ENCODE results near the gene RBM43.
"Not testable (repeated sequence)": the region's sequence is repeated elsewhere in the genome, so short reads cannot be mapped to it uniquely, and the experiment has no call there.

The RBM43 gene

GRCh38 chr2:151241224-151241623 lies 20.4 kb downstream of the RBM43 start:
- ChIA-PET POLR2A (no interaction called here), CTCF (interaction anchor here (0.6 kb wide), 1 partner anchor 296 kb away, joined by 3 read pairs; no protein-coding TSS in a partner anchor)
- TF ChIP-seq FOXK2 (IDR thresholded peaks at IDR 0.05), result no peak
- TF ChIP-seq ZNF384 (IDR thresholded peaks at IDR 0.05), result no peak
- no peak for TF ChIP-seq ARNT (IDR thresholded peaks at IDR 0.05)
- no peak for TF ChIP-seq FOXA1 (IDR thresholded peaks at IDR 0.05)
- DNase-seq (ENCODE audit: extremely low spot score), result no peak

GRCh38 chr2:151240433-151240832 lies 21.2 kb downstream of the RBM43 start:
- no peak for DNase-seq (ENCODE audit: extremely low spot score)
- TF ChIP-seq ARNT (IDR thresholded peaks at IDR 0.05) (no peak), ELF4 (IDR thresholded peaks at IDR 0.05) (no peak), FOXA1 (IDR thresholded peaks at IDR 0.05) (no peak), ZNF384 (IDR thresholded peaks at IDR 0.05) (no peak), LEF1 (IDR thresholded peaks at IDR 0.05; ENCODE audit: borderline replicate concordance) (no peak), SP1 (IDR thresholded peaks at IDR 0.05) (no peak), FOXM1 (IDR thresholded peaks at IDR 0.05; ENCODE audit: borderline replicate concordance) (no peak), FOXK2 (IDR thresholded peaks at IDR 0.05) (no peak), L3MBTL2 (conservative IDR thresholded peaks at IDR 0.05) (no peak), HDGF (IDR thresholded peaks at IDR 0.05; ENCODE audit: borderline replicate concordance) (no peak), CTBP1 (IDR thresholded peaks at IDR 0.05; ENCODE audit: borderline replicate concordance) (no peak), PKNOX1 (IDR thresholded peaks at IDR 0.05) (no peak), SUZ12 (IDR thresholded peaks at IDR 0.05) (no peak), NFRKB (IDR thresholded peaks at IDR 0.05) (no peak)
- CTCF ChIA-PET, result interaction anchor here (0.6 kb wide), 2 partner anchors 296 to 1642 kb away, joined by 3 to 4 read pairs; no protein-coding TSS in a partner anchor
- POLR2A ChIA-PET, result no interaction called here

- no peak for DNase-seq (ENCODE audit: extremely low spot score)
- ChIA-PET CTCF (interaction anchor here (0.6 to 1.2 kb wide), 5 partner anchors 9 to 792 kb away, joined by 3 read pairs; no protein-coding TSS in a partner anchor), POLR2A (no interaction called here)
- TF ChIP-seq BHLHE40 (IDR thresholded peaks at IDR 0.05; ENCODE audit: borderline replicate concordance), result no peak
- TF ChIP-seq FOXM1 (IDR thresholded peaks at IDR 0.05; ENCODE audit: borderline replicate concordance), result no peak
- no peak for TF ChIP-seq LEF1 (IDR thresholded peaks at IDR 0.05; ENCODE audit: borderline replicate concordance)
- no peak for TF ChIP-seq ELF4 (IDR thresholded peaks at IDR 0.05)
- no peak for TF ChIP-seq FOXA1 (IDR thresholded peaks at IDR 0.05)
- TF ChIP-seq ARNT (IDR thresholded peaks at IDR 0.05), result no peak
- TF ChIP-seq NFRKB (IDR thresholded peaks at IDR 0.05), result no peak
- no peak for TF ChIP-seq L3MBTL2 (conservative IDR thresholded peaks at IDR 0.05)
- no peak for TF ChIP-seq PKNOX1 (IDR thresholded peaks at IDR 0.05)
- TF ChIP-seq HDGF (IDR thresholded peaks at IDR 0.05; ENCODE audit: borderline replicate concordance), result no peak
Measured at GRCh38 chr2:151239624-151240023, 22.0 kb downstream of the RBM43 start.

GRCh38 chr2:151238527-151239487 lies 22.9 kb downstream of the RBM43 start:
- TF ChIP-seq FOXA1 (IDR thresholded peaks at IDR 0.05) (no peak), NFRKB (IDR thresholded peaks at IDR 0.05) (no peak), ZNF384 (IDR thresholded peaks at IDR 0.05) (no peak), SP1 (IDR thresholded peaks at IDR 0.05) (no peak), BHLHE40 (IDR thresholded peaks at IDR 0.05; ENCODE audit: borderline replicate concordance) (no peak), LEF1 (IDR thresholded peaks at IDR 0.05; ENCODE audit: borderline replicate concordance) (no peak), TARDBP (IDR thresholded peaks at IDR 0.05) (no peak), ELF4 (IDR thresholded peaks at IDR 0.05) (no peak), ARNT (IDR thresholded peaks at IDR 0.05) (no peak), L3MBTL2 (conservative IDR thresholded peaks at IDR 0.05) (no peak), HDGF (IDR thresholded peaks at IDR 0.05; ENCODE audit: borderline replicate concordance) (no peak), FOXM1 (IDR thresholded peaks at IDR 0.05; ENCODE audit: borderline replicate concordance) (no peak), CTBP1 (IDR thresholded peaks at IDR 0.05; ENCODE audit: borderline replicate concordance) (no peak), PKNOX1 (IDR thresholded peaks at IDR 0.05) (no peak)
- DNase-seq (ENCODE audit: extremely low spot score), result peak; percentile 69
- ChIA-PET CTCF (interaction anchor here (0.6 to 1.5 kb wide), 13 partner anchors 9 to 1641 kb away, joined by 3 to 8 read pairs (median 3); no protein-coding TSS in a partner anchor), POLR2A (no interaction called here)

GRCh38 chr2:151237422-151238025 lies 24.1 kb downstream of the RBM43 start:
- ChIA-PET CTCF (interaction anchor here (0.7 to 1.5 kb wide), 2 partner anchors 11 to 1639 kb away, joined by 3 to 4 read pairs; no protein-coding TSS in a partner anchor), POLR2A (no interaction called here)
- TF ChIP-seq ELF4 (IDR thresholded peaks at IDR 0.05) (no peak), SUZ12 (IDR thresholded peaks at IDR 0.05) (no peak)
- no peak for DNase-seq (ENCODE audit: extremely low spot score)

- DNase-seq (ENCODE audit: extremely low spot score); POLR2A ChIA-PET: not testable (repeated sequence)
- CTCF ChIA-PET, result interaction anchor here (1.0 kb wide), 1 partner anchor 58 kb away, joined by 3 read pairs; no protein-coding TSS in a partner anchor
Measured at GRCh38 chr2:151233760-151234159, 27.9 kb downstream of the RBM43 start.

- DNase-seq (ENCODE audit: extremely low spot score); POLR2A ChIA-PET; CTCF ChIA-PET: not testable (repeated sequence)
Measured at GRCh38 chr2:151233288-151233687, 28.4 kb downstream of the RBM43 start.

All from HEK293T (cell line).